ENCODE results near the gene PCDH10. TPM values are rescaled to one million over a fixed set of nuclear protein-coding genes. Genes with fewer than 3 reads are reported as not detected.

PCDH10 gene
- total RNA-seq: 0.71 TPM
- long read RNA-seq, full-length matches to known transcripts: 1 of 1 reads
- long read RNA-seq, partial matches to known transcripts: 0 of 1 reads
- long read RNA-seq, other reads (novel, unspliced or antisense): 0 of 1 reads

GRCh38 chr4:133148690-133149363 is at the start of gene PCDH10:
Gene PCDH10 (plus strand): TSS chr4:133149294. CDS start chr4:133150141, 847 bp downstream.
- Histone ChIP-seq H3K4me3 (peak within 1 kb of the TSS; percentile 45), H3K27me3 (ENCODE audit: low read depth) (peaks cover 67% of the 10 kb centered on the region), H3K27ac (no peak within 1 kb of the TSS), H3K9me3 (no peaks in the 10 kb centered on the region), H3K36me3 (no peaks in the 10 kb centered on the region), H3K4me1 (peaks cover 69% of the 10 kb centered on the region)
- TF ChIP-seq CTCF (IDR thresholded peaks at IDR 0.05): no peak
- peak; percentile 92 to 96 for ATAC-seq
- DNase-seq: peak; percentile 81
- intact Hi-C loops (cut with DNase I): no loop called here

- no peak for ATAC-seq
These were observed 47.1 kb upstream of the PCDH10 start for GRCh38 chr4:133102043-133102442.

GRCh38 chr4:133102612-133103409 is 46.3 kb upstream of the PCDH10 start:
- TF ChIP-seq CTCF (IDR thresholded peaks at IDR 0.05): no peak
- Histone ChIP-seq H3K9me3 (no peaks in the 10 kb centered on the region), H3K4me3 (no peak overlapping the region), H3K27me3 (ENCODE audit: low read depth) (no peaks in the 10 kb centered on the region), H3K27ac (no peak overlapping the region), H3K4me1 (no peaks in the 10 kb centered on the region), H3K36me3 (no peaks in the 10 kb centered on the region)
- ATAC-seq: no peak
- DNase-seq: no peak
- intact Hi-C loops (cut with DNase I): no loop called here

More at GRCh38 chr4:133102043-133102442, 47.1 kb upstream of the PCDH10 start:
- Histone ChIP-seq H3K27me3 (ENCODE audit: low read depth) (no peaks in the 10 kb centered on the region), H3K27ac (no peak overlapping the region), H3K4me1 (no peaks in the 10 kb centered on the region), H3K36me3 (no peaks in the 10 kb centered on the region), H3K4me3 (no peak overlapping the region), H3K9me3 (no peaks in the 10 kb centered on the region)
- no peak for DNase-seq
- intact Hi-C loops (cut with DNase I): no loop called here
- no peak for TF ChIP-seq CTCF (IDR thresholded peaks at IDR 0.05)

GRCh38 chr4:133112641-133113040 is 36.5 kb upstream of the PCDH10 start:
- Histone ChIP-seq H3K4me3 (no peak overlapping the region), H3K36me3 (no peaks in the 10 kb centered on the region), H3K9me3 (no peaks in the 10 kb centered on the region), H3K27me3 (ENCODE audit: low read depth) (no peaks in the 10 kb centered on the region), H3K27ac (no peak overlapping the region), H3K4me1 (no peaks in the 10 kb centered on the region)
- ATAC-seq (no peak), DNase-seq (no peak)
- no peak for TF ChIP-seq CTCF (IDR thresholded peaks at IDR 0.05)
- intact Hi-C loops (cut with DNase I): no loop called here

- Histone ChIP-seq H3K9me3 (no peaks in the 10 kb centered on the region), H3K36me3 (no peaks in the 10 kb centered on the region), H3K27ac (no peak overlapping the region), H3K27me3 (ENCODE audit: low read depth) (no peaks in the 10 kb centered on the region), H3K4me1 (no peaks in the 10 kb centered on the region), H3K4me3 (no peak overlapping the region)
- TF ChIP-seq CTCF (IDR thresholded peaks at IDR 0.05): no peak
- DNase-seq (no peak), ATAC-seq (no peak)
- intact Hi-C loops (cut with DNase I): no loop called here
These were observed 24.3 kb upstream of the PCDH10 start for GRCh38 chr4:133124746-133125145.
